Neural cell (in vitro differentiated cells): Measurements from ENCODE around the gene ITGBL1. TPM values are rescaled to one million over a fixed set of nuclear protein-coding genes. Genes with fewer than 3 reads are reported as not detected.

Source experiments
- H2AFZ ChIP-seq: fragments of 200-600, 300-800 bp; sonication (generic), shearing (Covaris generic); 2 replicates; pipeline ENCODE4 v1.6.0; 2014; ENCODE audit warnings: low read depth, mild to moderate bottlenecking, antibody characterized with exemption, low read length, moderate library complexity
- H3F3A ChIP-seq: fragments of 200-600 bp; shearing (Covaris generic); 2 replicates; pipeline ENCODE4 v1.6.1; 2016; ENCODE audit warnings: mild to moderate bottlenecking, moderate library complexity, mixed read lengths, antibody characterized with exemption, low read length; ENCODE audit not compliant: insufficient read depth, poor library complexity, severe bottlenecking
- H3K27ac ChIP-seq: fragments of 200-600, 300-800 bp; sonication (generic), shearing (Covaris generic); 2 replicates; pipeline ENCODE4 v1.5.1; 2014; ENCODE audit warnings: mild to moderate bottlenecking, low read length, moderate library complexity
- H3K27me3 ChIP-seq: fragments of 300-800, 200-600 bp; sonication (generic), shearing (Covaris generic); 2 replicates; pipeline ENCODE4 v1.6.0; 2014; ENCODE audit warnings: mild to moderate bottlenecking, low read depth, low read length, moderate library complexity; ENCODE audit not compliant: insufficient read depth
- H3K36me3 ChIP-seq: fragments of 300-800, 200-600 bp; sonication (generic), shearing (Covaris generic); 2 replicates; pipeline ENCODE4 v1.5.1; 2014; ENCODE audit warnings: mild to moderate bottlenecking, antibody characterized with exemption, low read length, moderate library complexity; ENCODE audit not compliant: insufficient read depth
- H3K4me2 ChIP-seq: fragments of 300-800, 200-600 bp; sonication (generic), shearing (Covaris generic); 2 replicates; pipeline ENCODE4 v1.6.0; 2014; ENCODE audit warnings: mild to moderate bottlenecking, low read length
- H3K4me3 ChIP-seq: fragments of 300-800, 200-600 bp; sonication (generic), shearing (Covaris generic); 2 replicates; pipeline ENCODE4 v1.5.1; 2014; ENCODE audit warnings: mild to moderate bottlenecking, low read length, moderate library complexity
- H3K79me2 ChIP-seq: fragments of 200-600 bp; shearing (Covaris generic); replicated peaks from 2 replicates; pipeline ENCODE4 v1.6.0; 2014; ENCODE audit warnings: mild to moderate bottlenecking, low read length, moderate library complexity; ENCODE audit not compliant: insufficient read depth
- H3K9ac ChIP-seq: fragments of 300-800, 200-600 bp; sonication (generic), shearing (Covaris generic); 2 replicates; pipeline ENCODE4 v1.6.1; 2016; ENCODE audit warnings: mild to moderate bottlenecking, low read length, mixed read lengths
- H3K9me2 ChIP-seq: fragments of 200-600 bp; shearing (Covaris generic); 2 replicates; pipeline ENCODE4 v1.6.1; 2016; ENCODE audit warnings: mild to moderate bottlenecking, low read length, mixed read lengths; ENCODE audit not compliant: insufficient read depth
- H3K9me3 ChIP-seq: fragments of 200-600, 300-800 bp; sonication (generic), shearing (Covaris generic); 2 replicates; pipeline ENCODE4 v1.6.1; 2016; ENCODE audit warnings: mild to moderate bottlenecking, mixed run types, low read length, moderate library complexity, mixed read lengths
- H4K20me1 ChIP-seq: fragments of 200-600 bp; shearing (Covaris generic); 2 replicates; pipeline ENCODE4 v1.6.1; 2016; ENCODE audit warnings: mild to moderate bottlenecking, mixed run types; ENCODE audit not compliant: insufficient read depth
- CTCF ChIP-seq: fragments of 450-650 bp; IDR thresholded peaks from 2 replicates; pipeline ENCODE4 v1.5.1; 2014; ENCODE audit warnings: antibody characterized with exemption, mild to moderate bottlenecking, moderate library complexity; ENCODE audit not compliant: poor library complexity, severe bottlenecking
- EP300 ChIP-seq: fragments of 450-650 bp; conservative IDR thresholded peaks from 2 replicates; pipeline ENCODE4 v1.6.1; 2014; ENCODE audit warnings: antibody characterized with exemption, mild to moderate bottlenecking, moderate library complexity; ENCODE audit not compliant: poor library complexity, severe bottlenecking
- EZH2 ChIP-seq: fragments of 200-600, 300-800 bp; shearing (Covaris generic), sonication (generic); IDR thresholded peaks from 2 replicates; pipeline ENCODE4 v1.6.1; 2014; ENCODE audit warnings: antibody characterized with exemption, low read length, borderline replicate concordance, mild to moderate bottlenecking; ENCODE audit not compliant: insufficient read depth, poor library complexity, severe bottlenecking
- MXI1 ChIP-seq: fragments of 450-650 bp; conservative IDR thresholded peaks from 2 replicates; pipeline ENCODE4 v1.6.1; 2014; ENCODE audit warnings: antibody characterized with exemption, mild to moderate bottlenecking; ENCODE audit not compliant: poor library complexity, severe bottlenecking
- POLR2AphosphoS5 ChIP-seq: IDR thresholded peaks from 2 replicates; pipeline ENCODE4 v1.6.1; 2012
- RAD21 ChIP-seq: fragments of 450-650 bp; conservative IDR thresholded peaks from 2 replicates; pipeline ENCODE4 v1.6.1; 2014; ENCODE audit warnings: antibody characterized with exemption, mild to moderate bottlenecking, moderate library complexity
- SMC3 ChIP-seq: fragments of 450-650 bp; conservative IDR thresholded peaks from 2 replicates; pipeline ENCODE4 v1.6.1; 2014; ENCODE audit warnings: antibody characterized with exemption, mild to moderate bottlenecking, moderate library complexity; ENCODE audit not compliant: poor library complexity
- TAF1 ChIP-seq: IDR thresholded peaks from 2 replicates; pipeline ENCODE4 v1.6.1; 2012; ENCODE audit warnings: low read depth
- polyA plus RNA-seq: library from polyadenylated mRNA; depleted of rRNA; stranded (reverse); fragments of >200 nt; gene quantifications from 2 replicates; pipeline ENCODE4 v1.2.3, GENCODE V29; 2014
- TF ChIP-seq, protein P1 (sequence below): IDR thresholded peaks from 2 replicates; pipeline ENCODE4 v1.6.1; 2012; ENCODE audit warnings: borderline replicate concordance

The ITGBL1 gene
- polyA plus RNA-seq, 1 donor from 2014 or later = 0.46 TPM

GRCh38 chr13:101416181-101417042 is 36.1 kb upstream of the ITGBL1 start, which contains the start of gene NALCN:
NALCN (minus strand) TSS chr13:101416508; CDS start chr13:101399126, 17,382 bp downstream.
- Histone ChIP-seq H3K36me3 (no peaks in the 10 kb centered on the region), H3F3A (no peaks in the 10 kb centered on the region), H3K27me3 (no peaks in the 10 kb centered on the region), H3K9me3 (no peaks in the 10 kb centered on the region), H3K9ac (peak within 1 kb of the TSS; percentile 70), H3K4me3 (peak within 1 kb of the TSS; percentile 74), H3K9me2 (no peaks in the 10 kb centered on the region), H3K4me2 (peak within 1 kb of the TSS; percentile 97), H3K27ac (peak within 1 kb of the TSS; percentile 71), H2AFZ (peak within 1 kb of the TSS; percentile 40), H4K20me1 (no peaks in the 10 kb centered on the region), H3K79me2 (peaks cover 4% of the 10 kb centered on the region)
- TF ChIP-seq CTCF (no peak), TAF1 (no peak), EZH2 (no peak), POLR2AphosphoS5 (no peak), MXI1 (no peak), RAD21 (peak; percentile 39), SMC3 (peak; percentile 45), EP300 (no peak)
- TF ChIP-seq, protein P1, sequence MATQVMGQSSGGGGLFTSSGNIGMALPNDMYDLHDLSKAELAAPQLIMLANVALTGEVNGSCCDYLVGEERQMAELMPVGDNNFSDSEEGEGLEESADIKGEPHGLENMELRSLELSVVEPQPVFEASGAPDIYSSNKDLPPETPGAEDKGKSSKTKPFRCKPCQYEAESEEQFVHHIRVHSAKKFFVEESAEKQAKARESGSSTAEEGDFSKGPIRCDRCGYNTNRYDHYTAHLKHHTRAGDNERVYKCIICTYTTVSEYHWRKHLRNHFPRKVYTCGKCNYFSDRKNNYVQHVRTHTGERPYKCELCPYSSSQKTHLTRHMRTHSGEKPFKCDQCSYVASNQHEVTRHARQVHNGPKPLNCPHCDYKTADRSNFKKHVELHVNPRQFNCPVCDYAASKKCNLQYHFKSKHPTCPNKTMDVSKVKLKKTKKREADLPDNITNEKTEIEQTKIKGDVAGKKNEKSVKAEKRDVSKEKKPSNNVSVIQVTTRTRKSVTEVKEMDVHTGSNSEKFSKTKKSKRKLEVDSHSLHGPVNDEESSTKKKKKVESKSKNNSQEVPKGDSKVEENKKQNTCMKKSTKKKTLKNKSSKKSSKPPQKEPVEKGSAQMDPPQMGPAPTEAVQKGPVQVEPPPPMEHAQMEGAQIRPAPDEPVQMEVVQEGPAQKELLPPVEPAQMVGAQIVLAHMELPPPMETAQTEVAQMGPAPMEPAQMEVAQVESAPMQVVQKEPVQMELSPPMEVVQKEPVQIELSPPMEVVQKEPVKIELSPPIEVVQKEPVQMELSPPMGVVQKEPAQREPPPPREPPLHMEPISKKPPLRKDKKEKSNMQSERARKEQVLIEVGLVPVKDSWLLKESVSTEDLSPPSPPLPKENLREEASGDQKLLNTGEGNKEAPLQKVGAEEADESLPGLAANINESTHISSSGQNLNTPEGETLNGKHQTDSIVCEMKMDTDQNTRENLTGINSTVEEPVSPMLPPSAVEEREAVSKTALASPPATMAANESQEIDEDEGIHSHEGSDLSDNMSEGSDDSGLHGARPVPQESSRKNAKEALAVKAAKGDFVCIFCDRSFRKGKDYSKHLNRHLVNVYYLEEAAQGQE = peak; percentile 4

- H3K36me3 ChIP-seq = no peaks in the 10 kb centered on the region
- H4K20me1 ChIP-seq = no peaks in the 10 kb centered on the region
- H3K4me2 ChIP-seq = peak overlapping the region; percentile 97
These were observed 35.5 kb upstream of the ITGBL1 start for GRCh38 chr13:101417043-101417406.

More at GRCh38 chr13:101417043-101417406, 35.5 kb upstream of the ITGBL1 start:
- Histone ChIP-seq H3K9ac (peak overlapping the region; percentile 70), H3K27ac (peak overlapping the region; percentile 71), H3K27me3 (no peaks in the 10 kb centered on the region), H3K9me2 (no peaks in the 10 kb centered on the region), H3K79me2 (peaks cover 4% of the 10 kb centered on the region), H3K9me3 (no peaks in the 10 kb centered on the region), H2AFZ (peak overlapping the region; percentile 33), H3F3A (no peaks in the 10 kb centered on the region), H3K4me3 (peak overlapping the region; percentile 74)
- TF ChIP-seq RAD21 = no peak
- TF ChIP-seq TAF1 = no peak
- peak; percentile 25 for TF ChIP-seq POLR2AphosphoS5
- TF ChIP-seq MXI1 = no peak
- TF ChIP-seq SMC3 = no peak
- TF ChIP-seq, protein P1 = no peak
